Activated gamma-delta T cell treated with Interleukin-2 at 50 U/mL for 16 hours (primary cell): ENCODE data around the gene CHST13.
A peak's percentile ranks its signal among the peaks of the same experiment; 100 is the strongest.

Experiments
- DNase-seq: peaks from one replicate; pipeline ENCODE4 v3.0.0-alpha.2; 2020

Gene CHST13

GRCh38 chr3:126510308-126510910, 13.5 kb upstream of the CHST13 start:
- DNase-seq: no peak

DNA sequence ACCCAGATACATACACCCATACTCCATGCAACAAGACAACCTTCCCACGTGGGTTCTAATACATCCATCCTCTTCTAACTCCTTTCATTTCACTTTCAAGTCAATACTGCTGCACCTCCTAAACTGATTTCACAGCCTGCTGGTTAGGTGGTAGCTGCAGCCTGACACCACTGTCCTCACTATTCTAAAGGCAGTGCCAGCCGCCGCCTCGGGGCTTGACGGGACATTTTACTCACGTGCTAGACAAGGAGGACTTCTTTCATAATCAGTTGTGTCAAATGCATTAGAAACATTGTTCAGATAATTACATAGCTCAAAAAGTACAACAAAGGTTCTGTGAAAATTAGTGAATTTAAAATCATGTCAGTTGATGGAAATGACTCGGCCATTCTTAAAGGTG, 12.7 kb upstream of the CHST13 start:
- no peak for DNase-seq

DNA sequence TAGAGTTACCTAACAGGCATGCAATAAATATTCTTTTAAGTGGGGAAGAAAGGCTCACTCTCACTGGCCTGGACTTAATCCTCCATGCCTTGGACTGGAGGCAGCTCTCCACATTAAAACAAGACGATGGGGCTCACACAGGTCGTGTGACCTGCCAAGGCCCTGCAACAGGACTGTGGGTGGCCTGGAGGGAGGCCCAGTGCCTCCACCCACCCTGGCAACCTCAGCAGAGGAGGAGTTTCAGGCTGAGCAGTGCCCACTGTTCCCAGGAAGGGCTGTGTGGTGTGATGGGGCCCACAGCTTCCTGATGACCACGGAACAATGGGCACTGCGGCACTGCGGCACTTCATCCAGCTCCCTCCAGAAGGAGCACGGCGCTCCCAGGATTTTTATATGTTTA, 11.9 kb upstream of the CHST13 start:
- DNase-seq: no peak

- DNase-seq: no peak
Observed at GRCh38 chr3:126512916-126513650, 10.9 kb upstream of the CHST13 start.

DNA sequence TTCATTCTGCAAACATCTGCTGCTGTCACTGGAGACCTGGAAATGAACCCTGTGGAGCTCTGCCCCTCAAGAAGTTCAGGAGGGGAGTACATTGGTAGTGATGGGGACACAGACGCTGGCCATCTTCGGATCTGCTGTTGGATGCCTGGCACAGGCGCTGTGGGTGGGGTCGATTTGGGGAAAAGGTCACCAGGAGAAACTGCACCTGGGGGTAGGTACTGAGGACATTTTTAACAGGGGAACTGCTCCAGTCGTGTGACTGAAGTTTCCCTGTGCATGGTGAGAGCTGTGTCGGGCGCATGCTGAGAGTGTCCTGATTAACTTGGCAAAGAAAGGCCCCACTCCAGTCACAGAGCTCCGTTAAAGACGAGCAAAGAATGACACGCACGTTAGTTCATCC, 9.8 kb upstream of the CHST13 start:
- DNase-seq: no peak

GRCh38 chr3:126515066-126515706, 8.8 kb upstream of the CHST13 start:
- no peak for DNase-seq

DNA sequence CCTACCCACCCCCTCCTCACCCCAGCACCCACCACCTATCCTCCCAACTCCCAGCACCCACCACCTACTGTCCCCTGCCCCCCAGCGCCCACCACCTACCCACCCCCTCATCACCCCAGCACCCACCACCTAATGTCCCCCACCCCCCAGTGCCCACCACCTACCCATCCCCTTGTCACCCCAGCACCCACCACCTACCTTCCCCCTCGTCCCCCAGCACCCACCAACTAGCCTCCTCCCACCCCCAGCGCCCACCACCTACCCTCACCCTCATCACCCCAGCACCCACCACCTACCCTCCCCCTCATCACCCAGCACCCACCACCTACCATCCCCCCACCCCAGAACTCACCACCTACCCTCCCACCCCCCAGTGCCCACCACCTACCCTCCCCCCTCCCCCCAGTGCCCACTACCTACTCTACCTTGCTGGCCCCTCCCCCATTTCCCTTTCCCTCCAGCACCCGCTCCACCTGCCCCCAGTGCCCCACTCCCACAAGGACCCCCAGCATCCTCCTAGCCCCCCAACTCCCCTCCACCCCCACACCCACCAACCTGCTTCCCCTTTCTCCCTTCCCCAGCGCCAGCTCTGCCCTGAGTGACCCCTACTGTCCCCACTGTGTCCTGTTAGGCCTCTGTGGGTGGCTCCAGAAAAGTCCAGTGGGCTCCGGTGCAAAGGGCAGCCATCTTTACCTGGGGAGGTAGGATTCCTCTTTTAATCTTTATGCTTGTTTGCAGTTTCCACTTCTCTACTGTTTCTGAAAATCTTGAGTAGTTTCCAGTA, 7.6 kb upstream of the CHST13 start:
- no peak for DNase-seq

DNA sequence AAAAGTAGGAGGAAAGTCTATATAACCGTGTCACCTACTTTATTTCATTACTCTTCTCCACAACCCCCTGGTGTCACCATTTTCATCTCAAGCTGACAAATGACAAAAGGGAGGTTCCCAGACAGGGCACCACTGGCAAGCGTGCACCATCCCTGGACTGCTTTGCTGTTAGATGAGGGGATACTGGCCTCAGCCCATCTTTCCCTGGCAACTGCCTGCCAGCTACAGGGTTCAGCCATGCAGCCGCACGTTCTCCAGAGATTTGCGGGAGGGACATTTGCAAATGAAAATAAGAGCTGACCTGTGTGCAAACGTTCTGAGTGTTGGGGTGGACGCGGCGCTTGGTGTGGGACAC, 7.0 kb upstream of the CHST13 start:
- DNase-seq: no peak

DNA sequence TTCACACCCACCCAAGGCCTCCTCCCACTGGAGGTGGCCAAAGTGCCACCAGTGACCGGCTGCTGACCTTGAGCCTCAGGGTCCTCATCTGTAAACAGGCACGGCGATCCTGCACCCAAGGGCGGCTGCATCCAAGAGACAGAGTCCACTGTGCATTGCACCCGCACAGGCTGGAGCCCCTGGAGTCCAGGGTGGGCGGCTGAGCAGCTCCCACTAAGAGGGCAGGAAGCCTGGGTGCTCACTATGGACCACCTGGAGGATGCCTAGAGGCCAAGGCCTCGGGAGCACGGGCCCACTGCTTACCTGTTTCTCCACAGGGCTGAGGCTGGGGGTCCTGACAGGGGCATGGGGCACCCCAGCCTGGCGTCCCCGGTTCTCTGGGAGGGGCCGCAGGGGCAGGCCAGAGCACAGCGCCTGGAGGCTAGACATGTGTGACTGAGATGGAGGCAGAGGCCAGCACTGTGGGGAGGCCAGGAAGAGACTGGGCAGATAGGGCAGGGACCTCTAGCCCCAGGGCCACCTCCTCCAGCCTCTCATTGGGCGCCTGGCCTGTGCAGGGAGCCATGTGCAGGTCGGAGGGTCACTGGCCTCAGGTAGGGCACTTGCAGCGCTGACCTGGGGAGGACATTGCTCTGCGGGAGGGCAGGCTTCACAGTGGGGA, 6.5 kb upstream of the CHST13 start, which contains the start of gene UROC1:
Gene UROC1 (minus strand): TSS at position 483 of the 661 bp plus-strand sequence. CDS start 54 bp downstream, at position 429.
- no peak for DNase-seq

GRCh38 chr3:126517986-126518778, 5.8 kb upstream of the CHST13 start:
- no peak for DNase-seq

DNA sequence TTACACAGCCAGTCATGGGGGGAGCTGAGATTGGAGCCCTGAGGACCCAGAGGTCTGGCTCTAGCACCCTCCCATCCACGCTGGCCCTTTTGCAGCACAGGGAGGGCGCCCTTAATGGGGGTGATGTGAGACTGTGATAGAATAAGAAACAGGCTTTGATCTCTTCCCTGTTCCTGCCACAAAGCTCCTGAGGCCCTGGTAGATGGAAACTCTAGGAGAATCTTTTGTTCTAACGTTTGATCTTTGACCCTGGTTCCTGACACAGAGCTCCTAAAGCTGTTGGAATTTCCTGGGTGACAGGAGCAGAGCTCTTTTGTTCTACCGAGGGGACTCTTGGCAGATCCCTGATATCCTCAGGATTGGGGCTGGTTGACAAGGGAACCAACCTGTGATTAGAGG, 5.2 kb upstream of the CHST13 start:
- no peak for DNase-seq

- no peak for DNase-seq
Observed at GRCh38 chr3:126519506-126520455, 4.2 kb upstream of the CHST13 start.

DNA sequence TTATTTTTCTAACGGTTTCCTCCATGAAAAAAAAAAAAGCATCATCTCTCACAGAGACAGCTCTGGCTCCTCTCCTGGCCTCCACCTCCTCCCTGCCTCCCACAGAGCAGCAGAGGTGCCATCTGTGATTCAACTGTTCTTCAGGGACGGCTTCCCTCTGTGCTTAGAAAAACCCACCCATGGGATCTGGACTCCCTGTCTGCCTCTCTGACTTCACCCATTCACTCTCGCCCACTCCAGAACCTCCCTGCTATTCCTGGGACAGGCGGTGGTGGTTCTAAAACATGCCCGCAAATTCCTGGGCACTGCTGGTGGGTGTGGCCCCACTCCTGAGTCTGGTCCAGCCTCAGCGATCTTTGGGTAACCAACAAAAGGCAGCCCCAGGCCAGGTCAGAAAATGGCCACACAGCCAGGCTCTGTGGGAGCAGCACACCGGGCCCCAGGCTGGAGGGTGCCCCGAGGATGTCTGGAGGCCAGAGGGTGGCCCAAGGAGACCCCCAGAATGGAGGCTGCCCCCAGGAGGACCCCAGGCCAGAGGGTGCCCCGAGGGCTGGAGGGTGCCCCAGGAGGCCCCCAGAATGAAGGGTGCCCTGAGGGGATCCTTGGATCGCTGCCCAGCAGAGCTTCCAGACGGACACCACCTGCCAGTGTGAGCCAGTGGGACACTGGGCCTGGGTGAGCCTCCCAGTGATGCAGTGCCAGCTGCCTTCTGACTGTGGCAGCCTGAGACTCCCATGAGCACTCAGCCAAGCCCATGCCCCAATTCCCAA, 2.6 kb upstream of the CHST13 start:
- no peak for DNase-seq

DNA sequence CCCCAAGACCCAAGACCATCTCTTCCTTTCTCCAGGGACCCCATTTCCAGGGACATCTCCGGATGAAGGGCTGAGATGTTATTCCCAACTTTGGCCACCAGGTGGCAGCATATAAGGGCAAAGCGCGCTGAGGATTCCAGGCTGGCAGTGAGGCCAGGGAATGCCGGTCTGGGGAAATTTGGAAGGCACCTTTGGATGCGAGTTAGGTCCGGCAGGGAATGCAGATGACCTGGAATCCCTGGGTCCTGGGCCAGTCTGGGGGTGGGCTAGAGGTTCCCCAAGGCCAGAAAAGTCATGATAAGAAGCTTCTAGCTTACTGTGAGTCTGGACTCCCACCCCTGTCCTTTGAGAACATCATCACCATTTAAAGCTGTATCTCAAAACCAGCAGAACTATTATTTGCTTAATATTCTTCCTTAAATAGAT, 1.6 kb upstream of the CHST13 start:
- DNase-seq: peak; percentile 48

GRCh38 chr3:126524429-126524988, 554 bp downstream of the CHST13 start:
- no peak for DNase-seq

DNA sequence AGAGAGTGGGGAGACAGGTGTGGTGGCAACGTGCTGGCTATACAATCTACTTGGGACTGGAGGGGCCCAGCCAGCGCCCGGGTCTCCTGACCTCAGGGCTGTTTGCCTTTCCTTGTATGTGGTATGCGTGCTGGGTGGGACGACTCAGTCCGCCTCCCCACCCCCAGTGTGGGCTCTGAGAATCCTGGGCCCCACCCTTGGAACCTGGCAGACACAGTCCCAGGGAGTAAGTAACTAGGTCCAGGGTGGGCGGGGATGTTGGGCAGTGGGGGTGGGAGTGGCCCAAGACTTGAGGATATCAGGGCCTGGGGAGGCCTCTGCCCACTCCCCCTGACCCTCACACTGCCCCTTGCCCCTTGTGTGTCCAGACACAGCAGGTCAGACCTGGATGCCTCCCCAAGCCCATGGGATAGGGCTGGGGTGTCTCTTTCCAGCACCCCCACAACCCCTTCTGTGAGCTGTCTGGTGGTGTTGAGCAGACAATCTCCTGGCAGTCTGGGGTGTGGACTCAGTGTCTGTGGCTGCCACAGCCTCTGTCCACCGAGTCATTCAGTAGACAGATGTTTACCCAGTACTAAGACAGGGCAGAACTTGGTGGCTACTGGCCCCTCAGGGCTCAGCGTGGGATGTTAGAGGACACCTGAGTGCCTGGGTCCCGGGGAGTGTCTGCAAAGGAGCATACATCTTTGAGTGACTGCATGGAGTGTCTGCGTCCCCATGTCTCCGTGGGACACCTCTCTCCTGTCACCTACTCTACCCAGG, 1.3 kb downstream of the CHST13 start:
- DNase-seq: no peak

DNA sequence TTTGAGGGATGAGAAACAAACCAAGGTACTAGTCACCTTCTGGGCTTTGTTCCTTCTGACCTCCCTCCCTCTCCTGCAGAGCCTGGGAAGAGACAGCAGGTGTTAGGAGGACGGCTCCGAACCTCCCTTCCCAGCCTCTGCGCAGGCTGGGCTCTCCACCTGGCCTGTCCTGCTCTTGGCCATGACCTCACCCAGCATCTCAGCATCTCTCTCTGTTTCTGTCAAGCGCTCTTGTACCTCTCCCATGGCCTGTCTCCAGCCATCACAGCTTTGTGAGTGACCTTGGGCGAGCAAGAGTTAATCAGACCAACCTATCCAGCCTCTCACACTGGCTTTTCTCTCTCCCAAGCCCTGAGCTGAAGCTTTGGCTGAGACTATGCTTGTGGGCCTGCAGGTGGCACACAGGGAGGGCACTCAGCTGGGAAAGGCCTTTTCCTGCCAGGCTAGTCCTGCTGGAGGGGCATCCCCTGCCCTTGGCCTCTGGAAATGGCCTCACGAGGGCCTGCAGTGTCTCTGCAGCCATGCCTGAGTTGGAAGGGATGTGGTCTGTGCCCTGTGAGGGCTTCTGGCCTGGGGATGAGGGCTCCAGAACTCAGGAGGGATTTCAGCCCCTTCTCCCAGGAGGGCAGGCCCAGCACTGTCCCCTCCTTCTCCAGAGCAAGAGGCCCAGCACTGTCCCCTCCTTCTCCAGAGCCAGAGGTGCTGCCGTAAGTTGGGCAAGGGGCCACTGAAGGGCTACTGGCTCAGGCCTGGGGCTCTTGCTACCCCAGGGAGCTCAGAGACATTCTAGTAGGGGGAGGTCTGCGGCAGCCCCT, 2.1 kb downstream of the CHST13 start:
- DNase-seq: no peak

GRCh38 chr3:126526668-126527005, 2.7 kb downstream of the CHST13 start:
- no peak for DNase-seq
